A673 (cell line): ENCODE results near the gene TRIM65.
"Not testable (repeated sequence)": the region's sequence is repeated elsewhere in the genome, so short reads cannot be mapped to it uniquely, and the experiment has no call there.

Experiments used
- CTCF ChIP-seq: fragments of 300-800, 200-600 bp; sonication (generic); conservative IDR thresholded peaks from 2 replicates; pipeline ENCODE4 v1.5.1; 2017; ENCODE audit warnings: low read depth, mild to moderate bottlenecking, antibody characterized with exemption, low read length, moderate library complexity, mixed read lengths
- EZH2 ChIP-seq: fragments of 200-600 bp; sonication (generic); IDR thresholded peaks from 2 replicates; pipeline ENCODE4 v1.6.1; 2017; ENCODE audit warnings: borderline replicate concordance, low read depth, mild to moderate bottlenecking, mixed read lengths, antibody characterized with exemption, low read length; ENCODE audit not compliant: poor library complexity, severe bottlenecking

GRCh38 chr17:75851693-75851991 is 45.1 kb downstream of the TRIM65 start:
- TF ChIP-seq CTCF, EZH2: not testable (repeated sequence)
